HG03460 (cell line): ENCODE measurements around the gene SRPK3.
"Not testable (repeated sequence)": the region's sequence is repeated elsewhere in the genome, so short reads cannot be mapped to it uniquely, and the experiment has no call there.

Source experiments
- ATAC-seq: cut with Tn5 transposase; IDR thresholded peaks from one replicate; pipeline ENCODE4 v1.9.1; 2021; ENCODE audit not compliant: unreplicated experiment

Gene SRPK3

DNA sequence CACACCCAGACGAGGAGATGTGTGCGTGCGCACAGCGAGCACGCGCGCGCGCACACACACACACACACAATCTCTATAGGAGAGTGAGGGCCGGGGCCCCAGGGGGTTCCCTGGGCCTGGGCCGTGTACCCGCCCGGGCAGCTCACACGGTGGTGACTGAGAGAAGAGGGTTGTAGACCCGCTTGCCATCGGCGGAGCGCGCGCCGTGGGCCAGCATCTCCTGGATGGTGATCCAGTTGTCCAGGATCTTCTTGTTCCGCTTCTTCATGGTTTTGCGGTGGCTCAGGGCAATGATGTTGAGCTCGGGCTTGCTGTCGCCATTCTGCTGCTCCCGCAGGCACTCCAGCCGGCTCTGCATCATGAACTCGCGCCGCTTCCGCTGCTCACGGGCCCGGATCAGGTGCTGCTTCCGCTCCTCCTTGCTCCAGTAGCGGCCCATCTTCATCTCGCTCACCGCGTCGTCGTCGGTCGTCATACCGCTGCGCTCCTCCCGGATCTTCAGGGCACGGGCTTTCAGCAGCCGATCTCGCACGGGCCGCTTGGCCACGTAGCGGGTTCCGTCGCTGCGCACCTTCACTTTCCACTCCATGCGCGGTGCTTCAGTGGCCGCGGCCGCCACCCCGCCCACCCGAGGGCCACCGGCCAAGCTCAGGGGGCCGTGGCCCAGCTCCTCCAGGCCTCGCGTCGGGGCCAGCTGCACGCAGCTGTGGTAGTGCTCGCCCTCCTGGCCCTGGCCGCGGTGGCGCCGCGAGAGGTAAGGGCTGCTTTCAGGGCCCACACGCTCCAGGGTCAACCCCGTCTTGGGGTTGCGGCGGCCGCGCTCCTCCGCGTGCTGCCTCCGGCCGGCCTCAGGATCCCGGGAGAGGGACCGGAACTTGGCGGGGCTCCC, 22.6 kb downstream of the SRPK3 start:
- ATAC-seq, result no peak

DNA sequence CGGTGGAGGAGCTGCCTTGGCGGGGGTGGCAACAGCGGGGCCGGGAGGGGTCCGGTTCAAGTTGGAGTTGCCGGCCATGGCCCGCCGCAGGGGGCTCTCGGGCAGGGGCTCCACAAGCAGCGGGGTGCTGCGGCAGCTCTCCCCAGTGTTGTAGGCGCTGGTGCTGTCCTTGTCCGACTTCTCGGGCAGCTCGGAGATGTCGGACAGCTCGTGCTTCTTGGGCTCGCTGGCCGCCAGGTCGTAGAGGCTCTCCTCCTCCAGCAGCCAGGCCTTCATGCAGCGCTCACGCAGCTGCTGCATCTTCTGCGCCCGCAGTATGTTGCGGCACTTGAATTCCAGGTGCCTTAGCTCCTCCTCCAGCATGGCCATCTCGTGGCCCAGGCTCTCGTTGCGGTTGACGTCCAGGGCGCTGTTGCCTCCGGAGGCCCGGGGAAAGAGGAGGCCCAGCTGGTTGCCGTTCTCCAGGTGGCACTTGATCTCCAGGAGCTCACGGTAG, 23.3 kb downstream of the SRPK3 start:
- ATAC-seq, result no peak

DNA sequence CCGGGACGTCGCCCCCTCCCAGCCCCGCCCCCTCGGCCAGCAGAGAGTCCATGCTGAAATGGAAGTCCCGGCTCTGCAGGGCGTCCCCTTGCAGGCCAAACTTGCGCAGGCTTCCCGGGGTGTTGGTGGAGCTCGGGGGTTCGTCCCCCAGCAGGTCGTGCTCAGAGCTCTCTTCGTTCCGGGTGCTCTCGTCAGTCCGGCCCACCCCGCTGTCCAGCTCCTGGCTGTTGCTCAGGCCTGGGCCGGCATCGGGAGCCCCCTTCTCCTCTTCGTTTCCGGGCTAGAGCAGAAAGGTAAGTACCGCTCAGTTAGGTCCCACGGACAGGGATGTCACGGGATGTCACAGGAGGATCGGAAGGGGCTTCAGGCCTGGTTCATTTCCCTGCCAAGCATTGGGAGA, 23.8 kb downstream of the SRPK3 start:
- ATAC-seq, result no peak

DNA sequence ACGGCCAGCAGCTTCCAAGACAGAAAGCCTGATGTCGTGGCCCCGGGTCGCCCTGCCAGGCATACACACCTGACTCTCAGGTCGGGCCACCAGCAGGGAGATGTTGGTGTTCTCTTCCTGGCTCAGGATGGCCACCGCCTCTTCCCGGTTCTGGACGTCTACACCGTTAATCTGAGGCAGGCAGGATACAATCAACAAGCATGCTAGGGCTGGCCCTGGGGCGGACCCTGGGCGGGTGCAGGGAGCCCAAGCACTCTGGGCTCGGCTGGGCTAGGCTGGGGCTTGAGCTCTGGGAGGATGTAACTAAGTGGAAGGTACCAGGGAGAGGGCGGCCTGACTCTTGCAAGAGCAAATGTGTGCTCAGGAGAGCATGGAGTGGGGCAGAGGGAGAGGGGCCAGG, 24.6 kb downstream of the SRPK3 start:
- ATAC-seq, result no peak

DNA sequence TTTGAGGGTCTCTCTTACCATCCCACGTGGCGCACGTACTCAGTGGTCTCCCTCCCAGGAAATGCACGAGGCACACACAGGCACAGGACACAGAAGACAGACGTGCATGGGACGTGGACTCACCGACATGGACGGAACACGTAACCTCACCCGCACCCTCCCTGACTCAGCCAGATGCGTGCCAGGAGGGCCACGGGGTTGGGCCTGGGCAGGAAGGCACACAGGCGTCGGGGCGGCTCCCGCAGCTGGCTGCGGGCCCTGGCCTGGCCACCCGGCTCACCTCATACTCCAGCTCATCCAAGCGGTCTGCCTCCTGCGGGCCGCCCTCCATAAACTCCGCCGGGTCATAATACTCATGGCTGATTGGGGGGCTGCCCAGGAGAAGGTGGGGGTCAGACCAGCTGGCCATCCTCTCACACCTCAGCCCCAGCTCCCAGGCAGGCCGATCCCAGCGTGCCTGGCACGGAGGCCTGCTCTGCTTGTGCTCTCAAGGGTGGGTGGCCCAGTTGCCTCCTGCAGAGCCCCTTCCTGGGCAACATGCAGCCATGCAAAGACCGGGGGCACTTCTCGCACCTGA, 26.2 kb downstream of the SRPK3 start:
- ATAC-seq, result no peak

DNA sequence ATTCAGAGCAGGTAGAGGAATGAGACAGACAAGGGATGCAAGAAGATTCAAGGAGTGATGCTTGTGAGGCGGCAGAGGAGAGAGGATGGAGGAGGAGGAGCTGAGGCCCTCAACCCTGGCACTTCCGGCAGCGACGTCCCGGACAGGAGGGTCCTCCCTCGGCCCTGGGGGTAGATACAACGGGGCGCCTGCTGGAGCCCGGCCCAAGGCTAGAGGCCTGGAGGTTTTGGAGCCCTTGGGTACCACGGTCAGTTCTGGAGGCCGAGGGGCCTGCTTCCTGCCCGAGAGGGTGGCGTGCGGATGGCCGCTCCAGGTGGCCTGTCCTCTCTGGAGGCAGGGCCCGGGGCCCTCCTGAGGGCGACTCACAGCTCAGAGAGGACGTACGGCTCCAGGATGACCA, 27.1 kb downstream of the SRPK3 start:
- no peak for ATAC-seq

DNA sequence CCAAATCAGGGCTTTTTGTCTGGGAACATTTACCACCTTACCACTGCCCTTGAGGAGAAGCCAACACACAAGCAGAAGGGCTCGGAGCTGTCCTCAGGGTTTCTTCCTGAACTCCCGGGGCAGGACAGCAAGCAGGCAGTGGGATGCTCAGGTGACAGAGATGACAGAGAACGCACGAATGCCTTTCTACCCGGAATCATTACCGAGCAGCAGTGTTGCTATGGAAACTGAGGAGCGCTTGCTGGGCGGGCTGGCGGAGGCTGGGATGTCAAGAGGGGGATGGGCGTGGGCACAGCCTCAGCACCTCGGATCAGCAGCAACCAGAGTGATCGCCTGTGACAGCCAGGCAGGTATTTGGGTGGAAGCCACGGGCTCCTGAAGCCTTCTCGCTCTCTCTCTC, 31.4 kb downstream of the SRPK3 start:
- no peak for ATAC-seq

DNA sequence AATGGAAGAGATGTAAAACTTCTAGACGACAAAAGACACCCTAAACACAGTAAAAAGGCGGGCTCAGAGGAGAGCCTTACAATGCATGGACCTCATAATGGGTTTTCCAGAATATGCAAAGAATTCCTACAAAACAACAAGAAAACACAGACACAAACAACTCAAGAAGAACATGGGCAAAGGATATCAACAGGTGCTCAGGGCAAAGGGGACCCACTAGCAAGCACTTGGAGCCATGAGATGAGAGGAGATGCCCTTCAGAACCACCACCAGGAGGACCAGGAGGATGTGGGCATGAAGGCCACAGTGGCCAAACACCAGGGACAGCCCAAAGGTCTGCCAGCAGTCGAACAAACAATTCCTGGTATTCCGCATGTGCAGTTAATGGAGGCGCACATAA, 32.3 kb downstream of the SRPK3 start:
- ATAC-seq, result no peak

DNA sequence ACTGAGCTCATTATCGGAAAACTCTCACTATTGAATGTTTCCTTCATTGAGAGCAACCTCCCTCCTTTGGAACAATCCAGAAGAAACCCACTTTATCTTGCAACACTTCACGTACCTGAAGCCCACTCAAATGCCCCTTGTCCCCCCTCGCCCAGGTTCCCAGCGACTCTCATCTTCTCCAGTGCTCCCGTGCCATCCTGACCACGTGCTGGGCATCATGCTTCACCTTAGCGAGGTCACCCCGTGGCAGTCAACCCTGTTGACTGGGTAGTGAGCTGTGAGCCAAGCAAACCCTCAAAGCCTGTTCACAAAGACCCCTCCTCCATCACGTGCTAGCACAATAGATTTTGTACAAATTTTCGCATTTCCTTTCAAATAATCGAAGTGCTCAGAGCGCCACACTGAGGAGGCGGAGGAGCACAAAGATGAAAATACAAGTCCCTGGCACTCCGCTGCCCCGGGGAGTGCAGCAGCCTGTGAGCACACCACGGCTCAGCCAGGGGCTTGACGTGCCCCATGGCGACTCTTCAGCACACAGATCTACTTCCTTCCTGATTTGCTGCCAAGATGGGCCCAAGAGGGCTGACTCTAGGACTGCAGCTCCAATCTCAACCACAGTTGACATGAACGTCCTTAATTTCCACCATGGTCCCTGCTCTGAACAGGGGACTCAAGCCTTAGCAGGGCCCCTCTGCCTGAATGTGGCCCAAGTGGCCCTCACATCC, 33.9 kb downstream of the SRPK3 start:
- ATAC-seq, result no peak

DNA sequence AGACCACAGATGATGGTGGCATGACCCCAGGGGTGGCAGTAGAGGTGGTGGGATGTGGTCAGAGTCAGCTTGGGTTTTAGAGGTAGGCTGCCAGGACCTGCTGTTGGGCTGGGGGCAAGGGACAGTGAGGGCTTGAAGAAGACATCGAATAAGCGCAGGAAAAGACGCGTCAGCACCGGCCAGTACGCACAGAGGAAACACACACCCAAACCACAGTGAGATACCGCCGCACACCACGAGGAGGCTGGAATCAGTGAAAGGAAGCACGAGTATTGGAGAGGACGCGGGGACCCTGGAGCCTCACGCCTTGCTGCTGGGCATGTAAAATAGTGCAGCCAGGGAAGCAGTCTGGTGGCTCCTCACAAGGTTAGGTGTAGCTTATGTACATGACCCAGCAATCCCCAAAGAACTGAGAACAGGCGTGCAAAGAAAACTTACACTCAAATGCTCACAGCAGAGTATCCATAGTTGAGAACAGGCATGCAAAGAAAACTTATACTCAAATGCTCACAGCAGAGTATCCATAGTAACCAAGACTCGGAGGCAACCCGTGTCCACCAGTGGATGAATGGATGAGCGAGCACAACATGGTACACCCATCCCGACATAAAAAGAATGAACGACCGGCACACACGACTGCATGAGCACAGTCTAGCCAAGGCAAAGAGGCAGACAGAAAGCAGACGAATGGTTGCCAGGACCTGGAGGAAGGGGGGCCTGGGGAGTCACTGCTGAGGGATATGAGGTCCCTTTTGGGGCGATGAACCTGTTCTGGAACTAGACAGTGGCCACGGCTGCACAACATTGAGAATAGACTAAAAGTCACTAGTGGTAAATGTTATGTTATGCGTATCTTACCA, 36.2 kb downstream of the SRPK3 start:
- ATAC-seq, result no peak

DNA sequence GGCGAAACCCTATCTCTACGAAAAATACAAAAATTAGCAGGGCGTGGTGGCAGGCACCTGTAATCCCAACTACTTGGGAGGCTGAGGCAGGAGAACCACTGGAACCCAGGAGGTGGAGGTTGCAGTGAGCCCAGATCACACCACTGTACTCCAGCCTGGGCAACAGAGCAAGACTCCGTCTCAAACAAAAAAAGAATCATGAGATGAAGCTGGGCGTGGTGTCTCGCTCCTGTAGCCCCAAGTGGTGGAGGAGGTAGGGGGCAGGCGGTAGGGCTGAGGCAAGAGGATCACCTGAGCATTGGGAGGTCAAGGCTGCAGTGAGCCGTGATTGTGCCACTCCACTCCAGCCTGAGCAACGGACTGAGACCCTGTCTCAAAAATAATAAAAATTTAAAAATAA, 37.2 kb downstream of the SRPK3 start:
- not testable (repeated sequence) for ATAC-seq

DNA sequence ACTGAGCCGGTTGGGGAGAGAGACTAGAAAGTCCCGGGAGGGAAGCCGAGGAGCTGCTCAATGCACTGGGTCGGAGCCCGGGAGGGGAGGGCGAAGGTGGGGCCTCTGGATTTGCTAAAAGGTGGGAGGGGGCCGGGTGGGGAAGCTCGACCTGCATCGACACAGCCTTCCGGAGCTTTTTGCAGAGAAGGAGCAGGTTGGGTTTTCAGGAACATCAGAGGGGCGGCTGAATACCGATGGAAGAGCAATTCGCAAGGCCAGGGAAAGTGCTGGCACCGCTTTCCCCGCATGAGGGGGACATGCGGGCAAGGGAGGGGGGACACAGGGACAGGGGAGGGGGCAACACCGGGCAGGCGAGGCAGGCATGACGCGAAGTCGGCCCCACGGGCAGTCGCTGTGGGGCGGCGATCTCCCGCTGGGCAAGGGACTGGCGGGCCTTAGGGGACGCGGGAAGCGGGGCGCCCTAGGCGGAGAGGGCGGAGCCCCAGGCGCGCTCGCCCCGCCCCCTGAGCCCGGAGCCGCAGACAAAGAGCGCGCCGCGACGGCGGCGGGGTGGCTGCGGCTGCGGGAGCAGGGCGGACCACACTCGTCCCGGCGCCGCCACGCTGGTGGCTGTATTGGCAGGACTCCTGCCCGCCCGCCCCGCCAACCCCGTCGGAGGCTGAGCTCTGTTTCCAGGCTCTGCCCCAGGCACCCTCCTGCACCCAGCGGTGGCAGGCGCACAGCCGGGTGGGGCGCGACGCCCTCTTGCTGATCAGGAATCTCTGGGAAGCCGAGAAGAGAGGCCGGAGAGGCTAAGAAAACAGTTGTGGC, 37.9 kb downstream of the SRPK3 start:
- ATAC-seq, result no peak

DNA sequence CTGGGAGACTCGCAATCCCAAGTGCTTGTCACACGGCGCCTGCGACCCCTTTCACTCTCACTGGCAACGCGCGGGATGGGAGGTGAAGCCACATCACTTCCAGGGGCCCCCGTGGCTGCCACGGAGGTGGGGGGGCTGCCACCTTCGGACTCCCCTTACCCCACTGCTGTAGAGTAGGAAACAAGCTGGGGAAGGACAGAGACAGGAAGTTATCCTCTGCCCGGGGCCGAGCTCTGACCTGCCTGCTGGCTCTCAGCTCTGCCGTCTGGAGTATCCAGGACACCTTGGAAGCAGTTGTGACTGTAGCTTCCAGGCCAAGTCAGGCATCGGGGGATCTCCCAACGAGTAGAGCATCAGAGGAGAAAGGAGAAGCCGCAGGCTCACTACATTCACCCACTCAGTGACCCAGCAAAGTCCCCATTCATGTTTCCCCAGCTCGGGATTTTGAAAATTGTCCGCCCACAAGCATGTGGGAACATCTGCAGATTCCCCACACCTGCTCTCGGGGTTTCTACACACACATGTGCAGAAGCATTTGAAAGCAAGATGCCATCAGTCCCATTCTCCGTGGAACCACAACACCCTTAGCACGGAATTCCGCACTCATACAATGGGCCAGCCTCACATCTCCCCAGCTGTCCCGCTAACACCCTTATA, 38.7 kb downstream of the SRPK3 start:
- ATAC-seq, result no peak

DNA sequence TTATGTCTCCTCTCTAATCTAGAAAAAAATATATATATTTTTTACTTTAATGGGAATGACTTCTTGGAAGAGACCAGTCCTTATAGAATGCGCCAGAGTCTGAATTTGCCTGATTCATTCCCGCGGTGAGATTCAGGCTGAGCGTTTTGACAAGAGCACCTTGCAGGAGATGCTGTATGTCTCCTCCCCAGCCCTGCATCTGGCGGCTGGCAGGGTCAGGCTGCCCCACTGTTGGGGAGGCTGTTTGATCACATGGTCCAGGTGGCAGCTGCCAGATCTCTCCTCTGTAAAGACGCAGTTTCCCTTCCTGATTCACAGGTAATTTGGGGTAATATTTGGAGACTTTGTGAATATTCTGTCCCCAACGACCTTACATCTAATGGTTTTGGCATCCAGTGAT, 39.8 kb downstream of the SRPK3 start:
- no peak for ATAC-seq

DNA sequence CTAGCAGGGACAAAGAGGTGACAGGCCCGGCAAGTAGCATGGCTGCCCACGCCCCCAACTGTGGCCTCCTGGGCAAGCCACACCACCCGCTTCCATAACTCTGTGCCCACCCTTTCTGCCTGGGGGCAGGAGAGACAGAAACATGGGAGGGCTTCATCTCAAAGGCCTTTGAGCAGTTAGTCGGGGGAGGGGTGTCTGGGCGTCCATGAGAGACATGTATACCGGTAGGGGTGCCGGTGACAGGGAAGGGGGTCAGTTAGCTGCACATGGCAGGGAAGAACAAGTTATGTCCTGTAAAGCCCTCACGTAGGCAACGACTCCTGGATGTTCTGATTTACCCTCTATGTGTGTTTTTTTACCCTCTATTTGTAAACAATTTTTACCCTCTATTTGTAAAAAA, 40.2 kb downstream of the SRPK3 start:
- ATAC-seq, result no peak

DNA sequence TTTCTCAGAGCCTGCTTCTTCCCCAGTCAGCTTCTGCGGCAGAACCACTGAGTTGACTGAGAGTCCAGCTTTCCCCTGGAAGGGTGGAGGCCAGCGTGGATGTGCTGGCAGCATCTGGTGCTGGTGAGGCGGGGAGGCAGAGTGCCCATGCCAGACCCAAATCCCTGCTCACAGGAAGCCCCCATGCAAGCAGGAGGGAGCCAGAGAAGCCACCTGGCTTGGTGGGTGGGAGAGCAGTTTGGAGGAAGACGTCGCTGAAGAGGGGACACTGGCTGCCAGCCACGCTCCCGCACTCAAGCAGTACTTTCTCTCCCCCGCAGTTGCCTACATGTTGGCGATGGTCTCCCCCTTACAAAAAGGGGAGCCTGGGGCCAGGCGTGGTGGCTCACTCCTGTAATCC, 43.5 kb downstream of the SRPK3 start:
- no peak for ATAC-seq

DNA sequence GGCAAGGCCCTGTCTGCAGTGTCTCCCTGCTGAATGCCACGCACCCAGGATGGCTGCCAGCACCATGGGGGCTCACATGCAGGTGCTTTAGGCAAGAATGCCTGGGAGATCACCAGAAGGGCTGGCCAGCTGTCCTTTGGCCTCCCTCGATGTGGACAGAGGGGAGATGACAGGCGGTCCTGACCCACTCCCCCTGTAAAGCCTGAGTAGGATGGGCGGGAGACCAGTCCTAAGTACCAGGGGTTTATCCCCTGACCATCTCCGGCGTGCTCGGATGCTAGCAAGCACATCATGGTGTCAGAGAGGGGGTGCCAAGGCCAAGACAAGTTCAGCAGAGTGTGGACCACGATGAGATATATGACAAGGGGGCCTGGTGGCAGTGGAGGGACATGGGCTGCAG, 44.2 kb downstream of the SRPK3 start:
- no peak for ATAC-seq

DNA sequence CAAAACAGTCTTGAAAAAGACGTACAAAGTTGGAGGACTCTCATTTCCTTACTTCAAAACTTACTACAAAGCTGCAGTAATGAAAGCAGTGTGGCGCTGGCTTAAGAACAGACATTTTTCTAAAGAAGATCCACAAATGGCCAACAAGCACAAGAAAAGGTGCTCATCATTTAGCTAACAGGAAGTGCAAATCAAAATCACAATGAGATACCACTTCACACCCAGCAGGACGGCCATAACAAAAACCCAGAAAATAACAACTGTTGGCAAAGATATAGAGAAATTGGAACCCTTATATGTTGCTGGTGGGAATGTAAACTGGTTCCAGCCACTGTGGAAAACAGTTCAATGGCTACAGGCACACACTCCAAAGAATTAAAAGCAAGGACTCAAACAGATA, 46.2 kb downstream of the SRPK3 start:
- no peak for ATAC-seq

DNA sequence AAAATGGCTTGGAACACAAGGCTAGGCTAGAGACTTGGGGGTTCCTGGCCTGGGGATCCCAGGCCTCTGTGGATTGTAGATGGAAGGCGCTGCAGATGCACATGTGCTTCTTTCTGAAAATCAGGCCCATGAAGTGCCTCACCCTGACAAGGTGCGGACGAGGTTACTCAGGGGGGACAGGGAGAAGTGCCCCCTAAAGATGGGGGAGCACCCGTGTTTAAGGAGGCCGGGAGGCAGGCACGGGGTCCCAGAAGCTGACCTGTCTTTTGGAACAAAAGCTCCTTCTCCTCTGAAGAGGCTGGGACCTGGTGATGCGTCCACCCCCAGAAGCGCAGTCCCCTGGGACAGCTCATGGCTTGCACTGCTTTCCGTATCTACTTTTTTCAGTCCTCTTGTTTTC, 47.1 kb downstream of the SRPK3 start:
- ATAC-seq, result no peak

DNA sequence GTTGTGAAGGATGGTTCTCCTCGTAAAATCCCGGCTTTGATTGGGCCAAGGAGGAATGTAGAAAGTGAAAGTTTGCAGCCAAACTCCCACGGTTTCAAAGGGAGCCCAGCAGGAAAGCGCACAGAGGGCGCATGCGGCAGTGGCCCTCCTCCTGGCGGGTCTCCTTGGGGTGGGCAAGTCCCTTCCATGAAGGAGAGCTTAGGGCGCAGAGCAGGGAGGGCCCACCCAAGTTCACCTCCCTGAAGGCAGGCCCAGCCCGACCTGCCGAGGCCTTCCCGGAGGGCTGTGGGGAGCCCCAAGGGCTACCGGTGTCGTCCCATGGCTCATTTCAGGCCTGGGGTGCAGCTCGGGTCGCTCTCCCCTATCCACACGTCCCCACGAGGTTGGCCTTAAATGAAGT, 47.5 kb downstream of the SRPK3 start:
- no peak for ATAC-seq
